Suprapubic skin (tissue), 4 donors: ENCODE data around the gene PHC3. TPM values are rescaled to one million over a fixed set of nuclear protein-coding genes. Genes with fewer than 3 reads are reported as not detected.
"Not testable (repeated sequence)": the region's sequence is repeated elsewhere in the genome, so short reads cannot be mapped to it uniquely, and the experiment has no call there.

Experiments used
- DNase-seq, 2 donors: peaks; one replicate each; pipeline ENCODE4 v3.0.0-alpha.2; 2019; ENCODE audit warnings: low spot score in 2 of 2
- H3K27ac ChIP-seq: fragments of 200-600 bp; sonication (generic); one replicate; pipeline ENCODE4 v1.5.1; 2019
- H3K27me3 ChIP-seq: fragments of 200-600 bp; sonication (generic); one replicate; pipeline ENCODE4 v1.5.1; 2019
- H3K36me3 ChIP-seq: fragments of 200-600 bp; sonication (generic); one replicate; pipeline ENCODE4 v1.5.1; 2019
- H3K4me1 ChIP-seq: fragments of 200-600 bp; sonication (generic); one replicate; pipeline ENCODE4 v1.5.1; 2019
- H3K4me3 ChIP-seq: fragments of 200-600 bp; sonication (generic); one replicate; pipeline ENCODE4 v1.5.1; 2019; ENCODE audit warnings: mild to moderate bottlenecking
- H3K9me3 ChIP-seq: fragments of 200-600 bp; sonication (generic); one replicate; pipeline ENCODE4 v1.5.1; 2019
- EP300 ChIP-seq: sonication (generic); formaldehyde crosslinking; IDR thresholded peaks from one replicate; pipeline ENCODE4 v1.6.1; 2017; ENCODE audit warnings: antibody characterized with exemption
- POLR2A ChIP-seq, 2 donors: fragments of 450-650 bp; IDR thresholded peaks; one replicate each; pipeline ENCODE4 v1.6.1; 2017; ENCODE audit warnings: antibody characterized with exemption in 2 of 2, mild to moderate bottlenecking in 2 of 2, moderate library complexity in 2 of 2
- POLR2AphosphoS5 ChIP-seq, 3 donors: sonication (generic); formaldehyde crosslinking; IDR thresholded peaks; one replicate each; pipeline ENCODE4 v1.6.1; 2017; ENCODE audit warnings: antibody characterized with exemption in 3 of 3
- WGBS: methylation state at CpG from one replicate; pipeline ENCODE4 v1.1.5; 2018; 5-methylcytosine and 5-hydroxymethylcytosine counted together
- total RNA-seq, 4 donors: library from RNA; depleted of rRNA; stranded (reverse); fragments of >200 nt; gene quantifications; one replicate each; pipeline ENCODE4 v1.1.0, GENCODE V29; 2016
- TF ChIP-seq, protein P1 (sequence below), 2 donors: fragments of 200-600 bp in 1 of 2; fragments of 450-650 bp in 1 of 2; sonication (generic) in 1 of 2; IDR thresholded peaks; one replicate each; pipeline ENCODE4 v1.5.1; 2016 to 2019; ENCODE audit warnings: antibody characterized with exemption in 2 of 2, mild to moderate bottlenecking in 1 of 2, moderate library complexity in 1 of 2

Gene PHC3
- total RNA-seq, 4 donors from 2014 or later, result 37.9 to 106 (median 64.0) TPM

DNA sequence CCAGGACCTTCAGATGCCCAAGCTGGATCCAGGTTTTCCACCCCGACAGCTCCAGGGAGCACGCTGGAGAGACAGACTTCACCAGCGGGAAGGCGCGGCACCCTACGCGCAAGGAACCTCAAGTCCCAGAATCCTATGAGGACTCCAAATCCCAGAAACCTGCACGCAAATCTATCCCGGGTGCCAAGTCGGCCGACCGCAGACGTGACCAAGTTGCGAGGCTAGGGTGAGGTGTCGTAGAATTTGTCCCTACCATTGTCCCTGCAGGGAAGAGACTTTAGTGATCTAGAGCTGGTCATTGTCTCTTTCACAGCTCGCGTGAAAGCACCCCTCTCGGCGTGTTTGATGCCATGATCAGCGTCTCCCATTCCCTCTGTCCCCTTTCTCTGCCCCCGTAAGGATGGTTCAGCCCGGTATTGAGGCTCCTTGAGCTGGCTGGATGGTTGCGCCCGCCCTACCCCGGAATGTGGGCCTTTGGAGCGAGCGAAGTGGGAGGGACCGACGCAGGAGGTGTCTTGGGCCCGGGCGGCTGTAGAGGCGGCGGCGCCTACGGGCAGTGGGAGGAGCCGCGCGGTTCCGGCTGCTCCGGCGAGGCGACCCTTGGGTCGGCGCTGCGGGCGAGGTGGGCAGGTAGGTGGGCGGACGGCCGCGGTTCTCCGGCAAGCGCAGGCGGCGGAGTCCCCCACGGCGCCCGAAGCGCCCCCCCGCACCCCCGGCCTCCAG is 40.6 kb upstream of the PHC3 start, which contains the start of gene PRKCI:
Gene PRKCI (plus strand): TSS at position 501 of the 723 bp plus-strand sequence. CDS start 246 bp downstream, outside the sequence.
- WGBS, result under 1% methylated on average over 30 of the region's 60 CpGs
- TF ChIP-seq POLR2AphosphoS5 (IDR thresholded peaks at IDR 0.05), result peak in 2 of 3 donors; percentile 73 to 86
- peak in 1 of 2 donors; percentile 62 for TF ChIP-seq POLR2A (IDR thresholded peaks at IDR 0.05)
- TF ChIP-seq EP300, result no peak
- Histone ChIP-seq H3K27me3 (no peaks in the 10 kb centered on the region), H3K4me1 (peaks cover 12% of the 10 kb centered on the region), H3K4me3 (peak within 1 kb of the TSS; percentile 96), H3K36me3 (no peaks in the 10 kb centered on the region), H3K27ac (peak within 1 kb of the TSS; percentile 93), H3K9me3 (no peaks in the 10 kb centered on the region)
- DNase-seq, result peak; percentile 95 to 96

DNA sequence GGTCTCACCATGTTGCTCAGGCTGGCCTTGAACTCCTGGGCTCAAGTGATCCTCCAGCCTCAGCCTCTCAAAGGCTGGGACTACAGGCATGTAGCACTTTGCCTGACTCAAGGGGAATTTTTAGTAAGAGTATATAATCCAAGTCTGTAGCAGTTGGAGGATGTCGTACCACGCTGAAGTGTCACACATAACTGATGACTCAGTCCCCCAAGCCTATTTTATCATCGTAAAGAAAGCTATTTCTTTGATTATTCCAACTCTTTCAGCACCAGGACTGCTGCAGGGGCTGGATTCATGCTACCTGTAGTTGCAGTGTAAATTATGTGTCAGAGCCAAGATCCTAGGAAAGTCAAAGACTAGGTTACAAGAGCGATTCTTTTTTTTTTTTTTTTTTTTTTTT is 39.3 kb upstream of the PHC3 start:
- 71% methylated on average over 4 of the region's 4 CpGs for WGBS
- no peak for DNase-seq
- Histone ChIP-seq H3K36me3 (no peaks in the 10 kb centered on the region), H3K27ac (no peak overlapping the region), H3K4me1 (peaks cover 12% of the 10 kb centered on the region), H3K4me3 (no peak overlapping the region), H3K27me3 (no peaks in the 10 kb centered on the region), H3K9me3 (no peaks in the 10 kb centered on the region)
- no peak for TF ChIP-seq EP300
- TF ChIP-seq, protein P1, sequence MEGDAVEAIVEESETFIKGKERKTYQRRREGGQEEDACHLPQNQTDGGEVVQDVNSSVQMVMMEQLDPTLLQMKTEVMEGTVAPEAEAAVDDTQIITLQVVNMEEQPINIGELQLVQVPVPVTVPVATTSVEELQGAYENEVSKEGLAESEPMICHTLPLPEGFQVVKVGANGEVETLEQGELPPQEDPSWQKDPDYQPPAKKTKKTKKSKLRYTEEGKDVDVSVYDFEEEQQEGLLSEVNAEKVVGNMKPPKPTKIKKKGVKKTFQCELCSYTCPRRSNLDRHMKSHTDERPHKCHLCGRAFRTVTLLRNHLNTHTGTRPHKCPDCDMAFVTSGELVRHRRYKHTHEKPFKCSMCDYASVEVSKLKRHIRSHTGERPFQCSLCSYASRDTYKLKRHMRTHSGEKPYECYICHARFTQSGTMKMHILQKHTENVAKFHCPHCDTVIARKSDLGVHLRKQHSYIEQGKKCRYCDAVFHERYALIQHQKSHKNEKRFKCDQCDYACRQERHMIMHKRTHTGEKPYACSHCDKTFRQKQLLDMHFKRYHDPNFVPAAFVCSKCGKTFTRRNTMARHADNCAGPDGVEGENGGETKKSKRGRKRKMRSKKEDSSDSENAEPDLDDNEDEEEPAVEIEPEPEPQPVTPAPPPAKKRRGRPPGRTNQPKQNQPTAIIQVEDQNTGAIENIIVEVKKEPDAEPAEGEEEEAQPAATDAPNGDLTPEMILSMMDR (IDR thresholded peaks at IDR 0.05), result no peak

DNA sequence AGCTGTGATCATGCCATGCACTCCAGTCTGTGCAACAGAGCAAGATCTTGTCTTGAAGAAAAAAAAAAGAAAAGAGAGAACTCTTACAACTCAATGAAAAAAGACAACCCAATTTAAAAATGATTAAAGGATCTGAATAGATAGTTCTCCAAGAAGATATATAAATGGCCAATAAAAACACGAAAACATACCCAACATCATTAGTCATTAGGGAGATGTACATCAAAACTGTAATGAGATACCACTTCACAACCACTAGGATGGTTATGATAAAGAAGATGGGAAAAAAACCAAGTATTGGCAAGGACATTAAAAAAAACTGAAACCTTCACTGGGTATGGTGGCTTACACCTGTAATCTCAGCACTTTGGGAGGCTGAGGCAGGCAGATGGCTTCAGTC is 38.3 kb upstream of the PHC3 start:
- Histone ChIP-seq H3K27me3 (no peaks in the 10 kb centered on the region), H3K27ac (no peak overlapping the region), H3K36me3 (no peaks in the 10 kb centered on the region), H3K9me3 (no peaks in the 10 kb centered on the region), H3K4me3 (no peak overlapping the region), H3K4me1 (peaks cover 12% of the 10 kb centered on the region)
- TF ChIP-seq POLR2A (IDR thresholded peaks at IDR 0.05), result no peak
- TF ChIP-seq POLR2AphosphoS5 (IDR thresholded peaks at IDR 0.05), result no peak
- DNase-seq, result no peak
- 96% methylated on average over 1 of the region's 1 CpG for WGBS

DNA sequence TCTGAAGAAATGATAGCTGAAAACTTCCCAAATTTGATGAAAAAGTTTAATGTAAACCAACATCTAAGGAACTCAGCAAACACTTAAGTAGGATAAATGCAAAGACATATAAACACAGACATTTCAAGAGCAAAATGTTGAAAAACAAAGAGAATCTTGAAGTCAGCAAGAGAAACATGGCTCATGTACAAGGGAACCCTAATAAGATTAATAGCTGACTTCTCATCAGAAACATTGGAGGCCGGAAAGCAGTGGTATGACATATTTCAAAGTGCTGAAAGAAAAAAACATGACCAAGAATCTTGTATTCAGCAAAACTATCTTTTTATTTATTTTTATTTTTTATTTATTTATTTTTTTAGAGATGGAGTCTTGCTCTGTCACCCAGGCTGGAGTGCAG is 30.1 kb upstream of the PHC3 start:
- WGBS, result 91% methylated on average over 1 of the region's 1 CpG
- TF ChIP-seq POLR2AphosphoS5 (IDR thresholded peaks at IDR 0.05) (no peak), POLR2A (IDR thresholded peaks at IDR 0.05) (no peak), EP300 (no peak)
- TF ChIP-seq, protein P1 (IDR thresholded peaks at IDR 0.05), result no peak
- Histone ChIP-seq H3K36me3 (no peaks in the 10 kb centered on the region), H3K9me3 (no peaks in the 10 kb centered on the region), H3K27me3 (no peaks in the 10 kb centered on the region), H3K4me3 (no peak overlapping the region), H3K27ac (no peak overlapping the region), H3K4me1 (no peaks in the 10 kb centered on the region)
- no peak for DNase-seq

DNA sequence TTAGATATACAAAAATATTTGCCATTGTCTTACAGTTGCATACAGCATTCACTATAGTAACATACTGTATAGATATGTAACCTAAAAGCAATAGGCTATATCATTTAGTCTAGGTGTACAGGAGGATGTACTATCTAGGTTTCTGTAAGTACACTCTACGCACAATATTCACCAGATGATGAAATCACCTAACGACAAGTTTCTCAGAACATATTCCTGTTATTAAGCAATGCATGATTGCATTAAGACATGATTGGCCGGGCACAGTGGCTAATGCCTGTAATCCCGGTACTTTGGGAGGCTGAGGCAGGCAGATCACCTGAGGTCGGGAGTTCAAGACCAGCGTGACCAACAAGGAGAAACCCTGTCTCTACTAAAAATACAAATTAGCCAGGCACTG is 26.2 kb upstream of the PHC3 start:
- Histone ChIP-seq H3K27ac (no peak overlapping the region), H3K27me3 (no peaks in the 10 kb centered on the region), H3K4me3 (no peak overlapping the region), H3K36me3 (no peaks in the 10 kb centered on the region), H3K9me3 (no peaks in the 10 kb centered on the region), H3K4me1 (no peaks in the 10 kb centered on the region)
- no peak for DNase-seq
- no peak for TF ChIP-seq POLR2AphosphoS5 (IDR thresholded peaks at IDR 0.05)
- no peak for TF ChIP-seq POLR2A (IDR thresholded peaks at IDR 0.05)
- TF ChIP-seq, protein P1 (IDR thresholded peaks at IDR 0.05), result no peak
- TF ChIP-seq EP300, result no peak
- 63% methylated on average over 6 of the region's 6 CpGs for WGBS

DNA sequence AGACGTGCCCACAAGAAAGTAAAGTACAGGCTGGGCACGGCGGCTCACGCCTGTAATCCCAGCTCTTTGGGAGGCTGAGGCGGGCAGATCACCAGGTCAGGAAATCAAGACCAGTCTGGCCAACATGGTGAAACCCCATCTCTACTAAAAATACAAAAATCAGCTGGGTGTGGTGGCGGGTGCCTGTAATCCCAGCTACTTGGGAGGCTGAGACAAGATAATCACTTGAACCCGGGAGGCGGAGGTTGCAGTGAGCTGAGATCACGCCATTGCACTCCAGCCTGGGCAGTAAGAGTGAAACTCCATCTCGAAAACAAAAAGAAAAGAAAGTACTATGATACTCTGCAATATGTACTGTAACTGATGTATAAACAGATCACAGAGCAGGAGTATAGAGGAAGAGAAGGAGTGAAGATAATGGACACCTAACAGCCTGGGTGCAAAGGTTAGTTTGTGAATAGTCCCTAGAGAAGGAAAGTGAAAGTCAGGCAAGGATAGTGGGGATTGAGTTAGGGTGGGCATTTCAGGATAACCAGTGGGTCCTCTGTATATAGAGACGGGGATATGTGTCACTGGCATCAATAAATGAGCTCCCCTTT is 24.7 kb upstream of the PHC3 start:
- not testable (repeated sequence) for H3K4me1 ChIP-seq, H3K27ac ChIP-seq, H3K36me3 ChIP-seq, H3K27me3 ChIP-seq, DNase-seq, H3K9me3 ChIP-seq, H3K4me3 ChIP-seq
- 90% methylated on average over 11 of the region's 11 CpGs for WGBS
